ENCODE data around the gene IFI44.

IFI44 gene

DNA sequence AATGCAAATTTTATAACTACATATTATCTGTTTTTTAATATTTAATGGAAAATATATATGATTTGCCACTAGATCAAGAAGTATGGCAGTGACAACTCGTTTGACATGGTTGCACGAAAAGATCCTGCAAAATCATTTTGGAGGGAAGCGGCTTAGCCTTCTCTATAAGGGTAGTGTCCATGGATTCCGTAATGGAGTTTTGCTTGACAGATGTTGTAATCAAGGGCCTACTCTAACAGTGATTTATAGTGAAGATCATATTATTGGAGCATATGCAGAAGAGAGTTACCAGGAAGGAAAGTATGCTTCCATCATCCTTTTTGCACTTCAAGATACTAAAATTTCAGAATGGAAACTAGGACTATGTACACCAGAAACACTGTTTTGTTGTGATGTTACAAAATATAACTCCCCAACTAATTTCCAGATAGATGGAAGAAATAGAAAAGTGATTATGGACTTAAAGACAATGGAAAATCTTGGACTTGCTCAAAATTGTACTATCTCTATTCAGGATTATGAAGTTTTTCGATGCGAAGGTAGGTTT lies 556 bp downstream of the IFI44 start:
- H3K4me3 ChIP-seq (ENCODE audit: low read length) = no peak overlapping the region
- no peak for DNase-seq (ENCODE audit: low read depth)
- TF ChIP-seq, protein P1, sequence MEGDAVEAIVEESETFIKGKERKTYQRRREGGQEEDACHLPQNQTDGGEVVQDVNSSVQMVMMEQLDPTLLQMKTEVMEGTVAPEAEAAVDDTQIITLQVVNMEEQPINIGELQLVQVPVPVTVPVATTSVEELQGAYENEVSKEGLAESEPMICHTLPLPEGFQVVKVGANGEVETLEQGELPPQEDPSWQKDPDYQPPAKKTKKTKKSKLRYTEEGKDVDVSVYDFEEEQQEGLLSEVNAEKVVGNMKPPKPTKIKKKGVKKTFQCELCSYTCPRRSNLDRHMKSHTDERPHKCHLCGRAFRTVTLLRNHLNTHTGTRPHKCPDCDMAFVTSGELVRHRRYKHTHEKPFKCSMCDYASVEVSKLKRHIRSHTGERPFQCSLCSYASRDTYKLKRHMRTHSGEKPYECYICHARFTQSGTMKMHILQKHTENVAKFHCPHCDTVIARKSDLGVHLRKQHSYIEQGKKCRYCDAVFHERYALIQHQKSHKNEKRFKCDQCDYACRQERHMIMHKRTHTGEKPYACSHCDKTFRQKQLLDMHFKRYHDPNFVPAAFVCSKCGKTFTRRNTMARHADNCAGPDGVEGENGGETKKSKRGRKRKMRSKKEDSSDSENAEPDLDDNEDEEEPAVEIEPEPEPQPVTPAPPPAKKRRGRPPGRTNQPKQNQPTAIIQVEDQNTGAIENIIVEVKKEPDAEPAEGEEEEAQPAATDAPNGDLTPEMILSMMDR (conservative IDR thresholded peaks at IDR 0.05; ENCODE audit: low read depth, low read length) = no peak

DNA sequence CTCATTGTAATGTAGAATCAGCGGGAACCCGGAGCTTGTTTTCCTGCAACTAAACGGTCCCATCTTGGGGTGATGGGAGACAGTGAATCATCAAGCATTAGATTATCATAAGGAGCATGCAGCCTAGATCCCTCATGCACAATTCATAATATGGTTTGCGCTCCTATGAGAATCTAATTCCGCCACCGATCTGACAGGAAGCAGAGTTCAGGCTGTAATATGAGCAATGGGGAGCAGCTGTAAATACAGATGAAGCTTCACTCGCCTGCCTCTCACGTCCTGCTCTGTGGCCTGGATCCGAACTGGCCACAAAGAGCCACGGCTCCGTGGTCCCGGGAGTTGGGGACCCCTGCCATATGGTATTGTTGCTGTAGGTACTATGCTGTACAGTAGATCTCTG lies 1.6 kb downstream of the IFI44 start:
- TF ChIP-seq, protein P1 (conservative IDR thresholded peaks at IDR 0.05; ENCODE audit: low read depth, low read length) = no peak
- DNase-seq (ENCODE audit: low read depth) = no peak
- no peak overlapping the region for H3K4me3 ChIP-seq (ENCODE audit: low read length)

- TF ChIP-seq, protein P1 (conservative IDR thresholded peaks at IDR 0.05; ENCODE audit: low read depth, low read length) = no peak
- H3K4me3 ChIP-seq (ENCODE audit: low read length) = no peak overlapping the region
- no peak for DNase-seq (ENCODE audit: low read depth)
These were observed 2.5 kb downstream of the IFI44 start for GRCh38 chr1:78652019-78652560.

DNA sequence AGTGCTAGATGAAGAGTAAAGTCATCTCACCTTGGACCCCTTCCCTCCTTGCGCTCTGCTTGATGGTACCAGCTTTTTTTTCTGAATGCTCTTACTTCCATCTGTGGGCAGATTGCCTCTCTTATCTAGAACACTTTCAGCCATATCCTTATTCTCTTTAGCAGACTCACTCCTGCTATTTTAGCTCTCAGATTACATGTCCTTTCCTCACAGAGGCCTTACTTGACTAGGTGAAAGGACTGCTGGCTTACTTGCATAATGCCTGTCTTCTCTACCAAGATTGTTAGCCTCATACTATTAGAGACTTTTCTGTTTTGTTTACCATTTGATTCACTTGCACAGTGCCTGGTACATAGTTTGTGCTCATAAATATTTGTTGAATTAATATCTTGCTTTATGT lies 9.3 kb downstream of the IFI44 start:
- no peak for DNase-seq (ENCODE audit: low read depth)
- H3K4me3 ChIP-seq (ENCODE audit: low read length) = no peak overlapping the region
- TF ChIP-seq, protein P1 (conservative IDR thresholded peaks at IDR 0.05; ENCODE audit: low read depth, low read length) = no peak

DNA sequence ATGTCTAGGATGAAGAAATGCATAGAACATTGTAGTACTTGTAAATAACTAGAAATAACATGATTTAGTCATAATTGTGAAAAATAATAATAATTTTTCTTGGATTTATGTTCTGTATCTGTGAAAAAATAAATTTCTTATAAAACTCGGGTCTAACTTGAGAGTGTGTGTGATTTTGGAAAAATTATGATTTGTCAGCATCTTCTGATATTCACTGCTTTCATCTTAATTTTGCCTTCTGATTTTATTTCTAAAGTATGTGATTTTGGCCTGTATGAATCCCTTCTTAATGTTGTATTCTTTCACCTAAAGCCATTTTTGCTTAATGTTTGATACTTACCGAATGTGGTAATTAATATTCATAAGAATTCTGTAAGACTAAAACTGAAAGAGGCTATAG lies 14.3 kb downstream of the IFI44 start:
- DNase-seq (ENCODE audit: low read depth) = no peak
- TF ChIP-seq, protein P1 (conservative IDR thresholded peaks at IDR 0.05; ENCODE audit: low read depth, low read length) = no peak
- H3K4me3 ChIP-seq (ENCODE audit: low read length) = no peak overlapping the region

- no peak overlapping the region for H3K4me3 ChIP-seq (ENCODE audit: low read length)
- DNase-seq (ENCODE audit: low read depth) = no peak
- TF ChIP-seq, protein P1 (conservative IDR thresholded peaks at IDR 0.05; ENCODE audit: low read depth, low read length) = no peak
These were observed 15.1 kb downstream of the IFI44 start for GRCh38 chr1:78664763-78665162.

- TF ChIP-seq, protein P1 (conservative IDR thresholded peaks at IDR 0.05; ENCODE audit: low read depth, low read length) = no peak
These were observed 16.2 kb downstream of the IFI44 start for GRCh38 chr1:78665809-78666208.

More at GRCh38 chr1:78665809-78666208, 16.2 kb downstream of the IFI44 start:
- no peak overlapping the region for H3K4me3 ChIP-seq (ENCODE audit: low read length)
- no peak for DNase-seq (ENCODE audit: low read depth)
